HEK293 (cell line): ENCODE results near the gene POC1B.

ENCODE experiments used
- GLI2 ChIP-seq: fragments of 450-650 bp; formaldehyde crosslinking; IDR thresholded peaks from 2 replicates; pipeline ENCODE4; 2017; ENCODE audit warnings: missing biosample characterization, missing genetic modification characterization, low read depth, borderline replicate concordance
- GLIS2 ChIP-seq: fragments of 450-650 bp; formaldehyde crosslinking; IDR thresholded peaks from 2 replicates; pipeline ENCODE4 v1.5.1; 2016; ENCODE audit warnings: missing biosample characterization, missing genetic modification characterization
- HOXC10 ChIP-seq: sonication (generic); formaldehyde crosslinking; IDR thresholded peaks from 2 replicates; pipeline ENCODE4 v1.8.1; 2023; ENCODE audit warnings: mild to moderate bottlenecking, missing genetic modification reagents
- KLF17 ChIP-seq: fragments of 450-650 bp; formaldehyde crosslinking; IDR thresholded peaks from 2 replicates; pipeline ENCODE4 v1.5.1; 2016; ENCODE audit warnings: missing biosample characterization, missing genetic modification characterization
- MYNN ChIP-seq: fragments of 450-650 bp; formaldehyde crosslinking; IDR thresholded peaks from 2 replicates; pipeline ENCODE4 v1.5.1; 2016; ENCODE audit warnings: missing biosample characterization, missing genetic modification characterization, borderline replicate concordance
- PRDM1 ChIP-seq: fragments of 450-650 bp; formaldehyde crosslinking; IDR thresholded peaks from 2 replicates; pipeline ENCODE4; 2016; ENCODE audit warnings: missing biosample characterization, missing genetic modification characterization
- RBAK ChIP-seq: fragments of 450-650 bp; formaldehyde crosslinking; IDR thresholded peaks from 2 replicates; pipeline ENCODE4 v1.5.1; 2016; ENCODE audit warnings: missing biosample characterization, missing genetic modification characterization
- SCRT1 ChIP-seq: fragments of 450-650 bp; formaldehyde crosslinking; IDR thresholded peaks from 2 replicates; pipeline ENCODE4 v1.5.1; 2016; ENCODE audit warnings: missing biosample characterization, missing genetic modification characterization, borderline replicate concordance
- ZBTB1 ChIP-seq: fragments of 450-650 bp; formaldehyde crosslinking; IDR thresholded peaks from 2 replicates; pipeline ENCODE4 v1.5.1; 2016; ENCODE audit warnings: missing biosample characterization, missing genetic modification characterization
- ZEB2 ChIP-seq: fragments of 450-650 bp; formaldehyde crosslinking; IDR thresholded peaks from 2 replicates; pipeline ENCODE4 v1.5.1; 2016; ENCODE audit warnings: missing biosample characterization, missing genetic modification characterization
- ZFP37 ChIP-seq: fragments of 450-650 bp; formaldehyde crosslinking; IDR thresholded peaks from 2 replicates; pipeline ENCODE4 v1.5.1; 2016; ENCODE audit warnings: missing biosample characterization, missing genetic modification characterization
- ZNF114 ChIP-seq: fragments of 450-650 bp; formaldehyde crosslinking; IDR thresholded peaks from 2 replicates; pipeline ENCODE4 v1.5.0; 2017; ENCODE audit warnings: missing biosample characterization, missing genetic modification characterization
- ZNF132 ChIP-seq: fragments of 450-650 bp; formaldehyde crosslinking; IDR thresholded peaks from 2 replicates; pipeline ENCODE4 v1.5.1; 2017; ENCODE audit warnings: missing biosample characterization, missing genetic modification characterization, borderline replicate concordance
- ZNF155 ChIP-seq: fragments of 450-650 bp; formaldehyde crosslinking; IDR thresholded peaks from 2 replicates; pipeline ENCODE4 v1.5.1; 2016; ENCODE audit warnings: missing biosample characterization, missing genetic modification characterization
- ZNF175 ChIP-seq: fragments of 450-650 bp; formaldehyde crosslinking; IDR thresholded peaks from 2 replicates; pipeline ENCODE4 v1.5.1; 2016; ENCODE audit warnings: missing biosample characterization, missing genetic modification characterization
- ZNF221 ChIP-seq: fragments of 450-650 bp; formaldehyde crosslinking; IDR thresholded peaks from 2 replicates; pipeline ENCODE4 v1.5.1; 2017; ENCODE audit warnings: missing biosample characterization, missing genetic modification characterization, borderline replicate concordance
- ZNF239 ChIP-seq: fragments of 450-650 bp; formaldehyde crosslinking; IDR thresholded peaks from 2 replicates; pipeline ENCODE4 v1.5.1; 2016; ENCODE audit warnings: missing biosample characterization, missing genetic modification characterization
- ZNF311 ChIP-seq: fragments of 450-650 bp; formaldehyde crosslinking; IDR thresholded peaks from 2 replicates; pipeline ENCODE4 v1.5.1; 2017; ENCODE audit warnings: missing biosample characterization, missing genetic modification characterization, borderline replicate concordance
- ZNF449 ChIP-seq: fragments of 450-650 bp; formaldehyde crosslinking; IDR thresholded peaks from 2 replicates; pipeline ENCODE4 v1.5.1; 2017; ENCODE audit warnings: missing biosample characterization, mild to moderate bottlenecking, missing genetic modification characterization, moderate library complexity
- ZNF473 ChIP-seq: fragments of 450-650 bp; formaldehyde crosslinking; IDR thresholded peaks from 2 replicates; pipeline ENCODE4 v1.5.1; 2017; ENCODE audit warnings: missing biosample characterization, missing genetic modification characterization
- ZNF558 ChIP-seq: fragments of 450-650 bp; formaldehyde crosslinking; IDR thresholded peaks from 2 replicates; pipeline ENCODE4 v1.5.1; 2016; ENCODE audit warnings: missing biosample characterization, missing genetic modification characterization
- ZNF561 ChIP-seq: fragments of 450-650 bp; IDR thresholded peaks from 2 replicates; pipeline ENCODE4 v1.5.1; 2018; ENCODE audit warnings: missing biosample characterization, missing genetic modification characterization, borderline replicate concordance
- ZNF571 ChIP-seq: fragments of 450-650 bp; formaldehyde crosslinking; IDR thresholded peaks from 2 replicates; pipeline ENCODE4 v1.5.0; 2017; ENCODE audit warnings: missing biosample characterization, missing genetic modification characterization
- ZNF701 ChIP-seq: fragments of 450-650 bp; formaldehyde crosslinking; IDR thresholded peaks from 2 replicates; pipeline ENCODE4 v1.5.1; 2016; ENCODE audit warnings: missing biosample characterization, missing genetic modification characterization
- ZNF830 ChIP-seq: fragments of 450-650 bp; IDR thresholded peaks from 2 replicates; pipeline ENCODE4 v1.5.0; 2018; ENCODE audit warnings: missing biosample characterization, missing genetic modification characterization, low read depth, mild to moderate bottlenecking, moderate library complexity
- ZNF843 ChIP-seq: fragments of 450-650 bp; formaldehyde crosslinking; IDR thresholded peaks from 2 replicates; pipeline ENCODE4 v1.5.1; 2016; ENCODE audit warnings: missing biosample characterization, missing genetic modification characterization
- TF ChIP-seq, protein P1 (sequence below): fragments of 450-650 bp; formaldehyde crosslinking; IDR thresholded peaks from 2 replicates; pipeline ENCODE4 v1.5.1; 2016; ENCODE audit warnings: missing biosample characterization, missing genetic modification characterization
- TF ChIP-seq, protein P2 (sequence below): fragments of 450-650 bp; formaldehyde crosslinking; IDR thresholded peaks from 2 replicates; pipeline ENCODE4 v1.5.1; 2016; ENCODE audit warnings: missing biosample characterization, missing genetic modification characterization
- TF ChIP-seq, protein P3 (sequence below): fragments of 450-650 bp; formaldehyde crosslinking; IDR thresholded peaks from 2 replicates; pipeline ENCODE4 v1.5.1; 2016; ENCODE audit warnings: missing biosample characterization, missing genetic modification characterization

Gene POC1B

DNA sequence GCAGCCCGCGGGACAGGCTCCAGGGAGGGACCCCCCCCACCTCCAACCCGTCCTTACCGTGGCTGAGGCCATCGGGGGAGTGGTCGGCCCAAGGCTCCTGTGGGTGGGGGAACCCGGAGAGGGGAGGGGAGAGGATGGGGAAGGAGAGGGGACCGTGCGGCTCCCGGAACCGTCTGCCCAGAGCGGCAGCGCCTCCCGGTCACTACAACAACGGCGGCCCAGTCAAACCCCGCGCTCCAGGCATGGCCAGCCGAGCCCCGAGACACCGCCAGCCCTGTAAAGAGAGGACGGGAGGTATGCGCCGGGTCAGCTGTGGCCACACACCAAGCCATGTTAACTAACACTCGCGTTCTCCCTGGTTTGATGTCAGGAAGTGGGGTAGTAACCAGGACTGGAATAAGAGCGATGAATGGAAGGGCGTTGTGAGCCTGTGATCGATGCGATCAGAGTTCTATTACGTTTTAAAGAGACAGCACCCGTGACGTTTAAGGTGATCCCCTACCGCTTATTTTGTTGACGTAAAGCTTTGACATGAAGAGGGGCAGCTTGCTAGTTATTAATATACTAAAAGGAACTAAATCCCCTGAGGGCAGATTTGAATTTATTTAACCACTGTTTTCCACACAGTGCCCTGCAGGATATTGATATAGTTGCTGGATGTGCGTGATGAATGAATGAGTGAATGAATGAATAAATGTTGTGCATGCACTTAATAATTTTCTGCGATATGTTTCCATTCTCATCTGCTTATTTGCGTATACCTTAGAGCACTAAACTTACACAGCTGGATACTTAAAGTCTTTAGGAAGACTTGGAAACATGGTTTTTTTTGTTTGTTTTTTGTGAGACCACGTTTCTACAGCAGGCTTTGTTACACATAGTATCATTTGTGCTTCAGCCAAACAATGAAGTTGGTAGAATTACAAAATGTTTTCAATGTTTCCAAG, at the start of gene POC1B (continued):
- TF ChIP-seq, protein P1, sequence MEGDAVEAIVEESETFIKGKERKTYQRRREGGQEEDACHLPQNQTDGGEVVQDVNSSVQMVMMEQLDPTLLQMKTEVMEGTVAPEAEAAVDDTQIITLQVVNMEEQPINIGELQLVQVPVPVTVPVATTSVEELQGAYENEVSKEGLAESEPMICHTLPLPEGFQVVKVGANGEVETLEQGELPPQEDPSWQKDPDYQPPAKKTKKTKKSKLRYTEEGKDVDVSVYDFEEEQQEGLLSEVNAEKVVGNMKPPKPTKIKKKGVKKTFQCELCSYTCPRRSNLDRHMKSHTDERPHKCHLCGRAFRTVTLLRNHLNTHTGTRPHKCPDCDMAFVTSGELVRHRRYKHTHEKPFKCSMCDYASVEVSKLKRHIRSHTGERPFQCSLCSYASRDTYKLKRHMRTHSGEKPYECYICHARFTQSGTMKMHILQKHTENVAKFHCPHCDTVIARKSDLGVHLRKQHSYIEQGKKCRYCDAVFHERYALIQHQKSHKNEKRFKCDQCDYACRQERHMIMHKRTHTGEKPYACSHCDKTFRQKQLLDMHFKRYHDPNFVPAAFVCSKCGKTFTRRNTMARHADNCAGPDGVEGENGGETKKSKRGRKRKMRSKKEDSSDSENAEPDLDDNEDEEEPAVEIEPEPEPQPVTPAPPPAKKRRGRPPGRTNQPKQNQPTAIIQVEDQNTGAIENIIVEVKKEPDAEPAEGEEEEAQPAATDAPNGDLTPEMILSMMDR (tag by site-specific recombination): peak; percentile 59
- TF ChIP-seq ZNF473 (tag by site-specific recombination) (no peak), ZNF155 (tag by site-specific recombination) (no peak), ZEB2 (tag by site-specific recombination) (peak; percentile 88), MYNN (tag by site-specific recombination) (no peak), ZNF175 (tag by site-specific recombination) (no peak), HOXC10 (CRISPR knock-in tag) (no peak), ZNF830 (tag by site-specific recombination) (no peak), SCRT1 (tag by site-specific recombination) (no peak), ZBTB1 (tag by site-specific recombination) (0 out of 2 replicates have a peak, but pooled peaks have one; percentile 48), GLI2 (tag by site-specific recombination) (no peak), RBAK (tag by site-specific recombination) (no peak), ZNF449 (tag by site-specific recombination) (0 out of 2 replicates have a peak, but pooled peaks have one; percentile 33), ZNF311 (tag by site-specific recombination) (no peak), PRDM1 (tag by site-specific recombination) (no peak), ZNF239 (no peak), ZNF114 (tag by site-specific recombination) (no peak), ZNF843 (tag by site-specific recombination) (peak; percentile 58; the same call in 1 of the 2 replicates), ZNF221 (0 out of 2 replicates have a peak, but pooled peaks have one; percentile 20), ZFP37 (tag by site-specific recombination) (peak; percentile 92), ZNF561 (peak; percentile 63), GLIS2 (tag by site-specific recombination) (peak; percentile 90), ZNF571 (tag by site-specific recombination) (no peak), ZNF558 (tag by site-specific recombination) (no peak), ZNF701 (no peak), KLF17 (peak; percentile 93), ZNF132 (tag by site-specific recombination) (no peak)
- TF ChIP-seq, protein P2, sequence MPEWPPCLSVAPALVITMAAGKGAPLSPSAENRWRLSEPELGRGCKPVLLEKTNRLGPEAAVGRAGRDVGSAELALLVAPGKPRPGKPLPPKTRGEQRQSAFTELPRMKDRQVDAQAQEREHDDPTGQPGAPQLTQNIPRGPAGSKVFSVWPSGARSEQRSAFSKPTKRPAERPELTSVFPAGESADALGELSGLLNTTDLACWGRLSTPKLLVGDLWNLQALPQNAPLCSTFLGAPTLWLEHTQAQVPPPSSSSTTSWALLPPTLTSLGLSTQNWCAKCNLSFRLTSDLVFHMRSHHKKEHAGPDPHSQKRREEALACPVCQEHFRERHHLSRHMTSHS (tag by site-specific recombination): no peak
- TF ChIP-seq, protein P3, sequence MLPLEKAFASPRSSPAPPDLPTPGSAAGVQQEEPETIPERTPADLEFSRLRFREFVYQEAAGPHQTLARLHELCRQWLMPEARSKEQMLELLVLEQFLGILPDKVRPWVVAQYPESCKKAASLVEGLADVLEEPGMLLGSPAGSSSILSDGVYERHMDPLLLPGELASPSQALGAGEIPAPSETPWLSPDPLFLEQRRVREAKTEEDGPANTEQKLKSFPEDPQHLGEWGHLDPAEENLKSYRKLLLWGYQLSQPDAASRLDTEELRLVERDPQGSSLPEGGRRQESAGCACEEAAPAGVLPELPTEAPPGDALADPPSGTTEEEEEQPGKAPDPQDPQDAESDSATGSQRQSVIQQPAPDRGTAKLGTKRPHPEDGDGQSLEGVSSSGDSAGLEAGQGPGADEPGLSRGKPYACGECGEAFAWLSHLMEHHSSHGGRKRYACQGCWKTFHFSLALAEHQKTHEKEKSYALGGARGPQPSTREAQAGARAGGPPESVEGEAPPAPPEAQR (tag by site-specific recombination): no peak
